A549 treated with ZK216348 at 1 μM for 4 hours (cell line): ENCODE results near the gene MUC20. TPM values are rescaled to one million over a fixed set of nuclear protein-coding genes. Genes with fewer than 3 reads are reported as not detected.

Source experiments
- total RNA-seq: library from RNA; stranded (reverse); fragments of 200-300 nt; extraction: Qiagen RNA extraction; gene quantifications from 5 replicates; pipeline ENCODE4 v1.2.3, GENCODE V29; 2022; ENCODE audit warnings: low read depth

The MUC20 gene
- 0.38 to 1.1 TPM (median 0.65 TPM) in 5 replicates for total RNA-seq

GRCh38 chr3:195720831-195721506, at the start of gene MUC20:
Gene MUC20, plus strand, starts transcription at chr3:195720978. Its CDS starts 30 bp downstream, at chr3:195721008.

Other genes with a start within 250 kb of the MUC20 start
- gene PPP1R2, start 177.7 kb upstream of the MUC20 start, total RNA-seq = 13.4 to 20.4 TPM (median 17.4 TPM) in 5 replicates
- 0.54 to 1.4 TPM (median 0.93 TPM) in 5 replicates for gene APOD, start 137.0 kb upstream of the MUC20 start, total RNA-seq
- 0.03 to 0.04 TPM in 2 of 5 replicates, not detected in the others for gene MUC4, start 91.0 kb downstream of the MUC20 start, total RNA-seq
- 13.4 to 26.7 TPM (median 22.3 TPM) in 5 replicates for gene TNK2, start 187.6 kb downstream of the MUC20 start, total RNA-seq